Hindlimb muscle (tissue), 1 donor: ENCODE measurements around the gene SOX15. TPM values are rescaled to one million over a fixed set of nuclear protein-coding genes. Genes with fewer than 3 reads are reported as not detected.
"Not testable (repeated sequence)": the region's sequence is repeated elsewhere in the genome, so short reads cannot be mapped to it uniquely, and the experiment has no call there.

ENCODE experiments used
- DNase-seq: peaks from one replicate; pipeline ENCODE4 v3.0.0-alpha.2; 2013
- polyA plus RNA-seq: library from polyadenylated mRNA; unstranded; fragments of 120-200 nt; gene quantifications from one replicate; pipeline ENCODE4 v1.2.1, GENCODE V29; 2013; ENCODE audit not compliant: insufficient read length

Gene SOX15
- 2.3 TPM for polyA plus RNA-seq

GRCh38 chr17:7589891-7590691, at the start of gene SOX15:
Gene SOX15, minus strand, starts transcription at chr17:7590094. Its CDS starts 418 bp downstream, at chr17:7589676.
- DNase-seq: no peak

GRCh38 chr17:7636163-7636562, 46.3 kb upstream of the SOX15 start:
- DNase-seq: no peak

- DNase-seq: peak; percentile 69
These were observed 44.5 kb upstream of the SOX15 start for GRCh38 chr17:7634384-7634783.

- no peak for DNase-seq
These were observed 43.2 kb upstream of the SOX15 start for GRCh38 chr17:7633093-7633492.

GRCh38 chr17:7632492-7632894, 42.6 kb upstream of the SOX15 start:
- DNase-seq: no peak

GRCh38 chr17:7631398-7632380, 41.8 kb upstream of the SOX15 start:
- no peak for DNase-seq

- DNase-seq: no peak
These were observed 40.2 kb upstream of the SOX15 start, which contains the start of gene SHBG for GRCh38 chr17:7629939-7630571. Gene SHBG, plus strand, starts transcription at chr17:7630135. Its CDS starts 38 bp downstream, at chr17:7630173.

- DNase-seq: peak; percentile 94
These were observed 37.6 kb upstream of the SOX15 start, which contains the start of gene SAT2 for GRCh38 chr17:7627250-7628121. Gene SAT2, minus strand, starts transcription at chr17:7627821. Its CDS starts 186 bp downstream, at chr17:7627635.

GRCh38 chr17:7626956-7627249, 37.0 kb upstream of the SOX15 start:
- no peak for DNase-seq

GRCh38 chr17:7626307-7626706, 36.4 kb upstream of the SOX15 start:
- no peak for DNase-seq

GRCh38 chr17:7625749-7626148, 35.9 kb upstream of the SOX15 start:
- DNase-seq: not testable (repeated sequence)

- no peak for DNase-seq
These were observed 33.8 kb upstream of the SOX15 start for GRCh38 chr17:7623661-7624060.

GRCh38 chr17:7620835-7621234, 30.9 kb upstream of the SOX15 start:
- DNase-seq: no peak

GRCh38 chr17:7618608-7619007, 28.7 kb upstream of the SOX15 start:
- no peak for DNase-seq

GRCh38 chr17:7615265-7615747, 25.4 kb upstream of the SOX15 start:
- no peak for DNase-seq

GRCh38 chr17:7614425-7615264, 24.8 kb upstream of the SOX15 start, which contains the start of gene FXR2:
Gene FXR2, minus strand, starts transcription at chr17:7614897. Its CDS starts 365 bp downstream, at chr17:7614532.
- DNase-seq: peak; percentile 100

GRCh38 chr17:7613769-7614424, 24.0 kb upstream of the SOX15 start:
- DNase-seq: no peak

GRCh38 chr17:7612294-7612640, 22.4 kb upstream of the SOX15 start:
- no peak for DNase-seq

GRCh38 chr17:7611635-7612293, 21.9 kb upstream of the SOX15 start:
- no peak for DNase-seq
